Islet precursor cell (in vitro differentiated cells): Measurements from ENCODE around the gene SLC43A3.

Source experiments
- DNase-seq: peaks from one replicate; pipeline ENCODE4 v3.0.0-alpha.2; 2018

Gene SLC43A3

DNA sequence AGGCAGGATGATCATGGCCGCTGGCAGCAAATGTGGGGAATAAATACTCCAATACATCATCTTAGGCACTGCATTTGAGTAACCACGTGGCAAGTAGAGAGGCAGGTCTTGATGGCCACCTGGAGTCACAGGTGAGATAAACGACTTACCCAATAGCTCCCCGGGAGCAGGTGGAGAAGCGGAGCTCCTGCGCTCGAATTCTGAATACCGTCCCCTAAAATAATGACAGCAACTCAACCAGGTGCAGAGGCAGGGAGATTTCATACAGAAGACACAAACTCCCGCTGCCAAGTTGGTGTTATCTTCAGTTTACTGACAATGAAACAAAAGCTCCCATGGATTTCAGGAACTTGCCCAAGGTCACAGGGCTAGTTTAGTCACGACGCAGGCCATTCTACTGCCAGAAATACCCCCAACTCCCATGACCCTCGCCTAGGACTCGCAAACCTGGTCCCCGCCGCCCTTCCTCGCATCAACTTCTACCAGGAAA lies 437 bp downstream of the SLC43A3 start:
- DNase-seq: no peak

DNA sequence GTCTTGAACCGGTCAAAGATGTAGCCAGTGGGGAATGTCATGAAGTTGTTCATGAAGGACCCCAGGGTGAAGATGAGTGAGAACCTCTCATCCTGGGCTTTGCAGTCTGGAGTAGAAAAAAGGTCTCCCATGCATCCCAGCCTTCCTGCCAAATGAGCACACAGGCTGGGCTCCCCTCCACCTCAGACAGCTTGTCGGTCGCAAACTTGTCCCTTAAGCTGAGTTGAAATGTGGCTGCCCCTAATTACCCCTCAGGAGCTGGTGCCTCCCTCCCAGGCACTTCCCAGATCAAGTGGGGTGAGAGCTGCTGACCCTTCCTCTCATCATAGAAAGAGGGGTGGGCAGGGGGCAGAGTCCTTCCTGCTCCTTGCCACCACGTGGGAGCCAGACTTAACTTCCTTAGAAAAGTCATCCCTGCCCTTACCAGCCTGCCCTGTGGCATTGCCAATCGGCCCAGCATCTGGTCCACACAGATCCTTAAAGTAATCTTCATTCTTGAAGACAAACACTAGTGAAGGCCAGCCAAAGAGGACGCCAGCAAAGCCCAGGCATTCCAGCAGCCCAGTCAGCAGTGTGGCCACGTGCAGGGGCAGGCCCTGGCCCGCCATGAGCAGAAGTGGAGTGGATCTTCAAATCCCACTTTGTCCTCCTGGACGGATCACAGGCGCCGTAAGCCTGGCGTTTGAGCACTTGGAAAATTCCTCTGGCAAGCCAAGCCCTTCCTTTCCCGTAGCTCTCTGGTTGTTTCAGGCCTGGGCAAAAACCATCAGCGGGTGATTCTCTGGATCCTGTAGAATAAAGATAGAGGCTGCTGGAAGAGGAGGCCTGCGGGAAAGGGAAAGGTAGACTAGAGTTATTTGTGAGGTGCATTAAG lies 1.1 kb downstream of the SLC43A3 start:
- DNase-seq: no peak

GRCh38 chr11:57424792-57425564 lies 1.9 kb downstream of the SLC43A3 start:
- peak; percentile 86 for DNase-seq

DNA sequence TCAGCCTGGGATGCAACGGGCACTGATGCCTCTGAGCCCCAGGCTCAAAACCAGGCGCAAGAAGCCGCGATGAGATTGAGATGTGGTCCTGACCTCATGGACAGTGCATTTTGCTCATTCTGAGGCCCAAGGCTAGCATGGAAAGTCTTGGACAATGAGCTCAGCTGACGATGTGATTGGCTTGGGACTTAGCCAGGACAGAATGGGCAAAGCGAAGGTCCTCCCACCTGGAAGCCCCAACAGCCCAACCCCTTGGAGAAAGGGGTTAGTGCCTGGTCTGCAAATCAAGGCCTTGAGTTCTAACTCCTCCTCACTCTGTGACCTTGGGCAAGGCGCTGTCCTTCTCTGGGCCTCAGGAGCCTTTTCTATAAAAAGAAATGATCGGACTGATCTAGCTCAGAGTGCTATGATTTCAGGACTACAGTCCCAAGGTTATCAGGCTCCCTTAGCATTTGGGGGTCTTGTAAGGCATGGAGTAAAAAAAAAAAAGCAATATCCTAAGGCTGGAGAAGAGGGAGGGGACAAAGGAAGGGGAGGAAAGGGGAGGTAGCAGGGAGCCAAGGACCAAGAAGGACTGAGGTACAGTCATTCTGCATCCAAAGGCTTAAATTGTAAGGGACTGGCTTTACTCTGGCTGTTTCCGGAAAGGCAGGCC lies 2.7 kb downstream of the SLC43A3 start:
- DNase-seq: no peak

DNA sequence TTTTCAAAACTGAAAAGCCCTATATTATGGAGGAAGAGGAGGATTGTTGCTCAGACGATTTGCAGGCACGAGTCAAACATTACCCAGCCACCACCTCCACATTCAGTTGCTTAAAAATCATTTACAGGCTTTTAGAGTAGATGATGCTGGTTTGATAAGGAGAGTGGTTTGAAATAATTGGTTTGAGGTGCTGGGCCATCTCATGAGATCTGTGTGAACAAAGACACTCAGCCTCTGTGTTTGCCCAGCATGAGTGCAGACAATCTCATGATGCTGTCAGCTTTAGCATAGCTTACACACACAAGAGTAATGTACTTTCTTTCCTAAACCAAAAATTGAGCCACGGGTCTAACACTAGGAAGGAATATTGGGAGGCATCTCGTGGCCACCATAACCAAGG lies 4.3 kb downstream of the SLC43A3 start:
- DNase-seq: no peak

GRCh38 chr11:57421805-57422204 lies 5.1 kb downstream of the SLC43A3 start:
- no peak for DNase-seq

GRCh38 chr11:57421066-57421465 lies 5.9 kb downstream of the SLC43A3 start:
- DNase-seq: no peak

DNA sequence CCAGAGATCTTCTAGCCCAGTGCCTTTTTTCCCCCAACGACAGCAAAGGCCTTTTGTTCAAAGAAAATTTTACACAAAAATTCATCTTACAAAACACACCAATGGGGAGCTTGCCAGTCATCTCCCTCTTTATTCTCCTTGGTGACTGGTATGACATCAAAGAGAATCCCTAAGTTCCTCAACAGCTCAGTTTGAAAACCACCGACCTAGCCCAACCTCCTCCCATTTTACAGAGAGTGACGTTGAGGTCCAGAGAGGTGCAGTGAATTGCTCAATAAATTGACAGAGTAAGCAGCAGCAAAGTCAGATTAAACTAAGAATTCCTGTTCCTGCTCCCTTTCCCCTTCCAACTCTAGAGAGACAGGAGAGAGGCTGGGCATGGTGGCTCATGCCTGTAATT lies 7.8 kb downstream of the SLC43A3 start:
- DNase-seq: no peak

DNA sequence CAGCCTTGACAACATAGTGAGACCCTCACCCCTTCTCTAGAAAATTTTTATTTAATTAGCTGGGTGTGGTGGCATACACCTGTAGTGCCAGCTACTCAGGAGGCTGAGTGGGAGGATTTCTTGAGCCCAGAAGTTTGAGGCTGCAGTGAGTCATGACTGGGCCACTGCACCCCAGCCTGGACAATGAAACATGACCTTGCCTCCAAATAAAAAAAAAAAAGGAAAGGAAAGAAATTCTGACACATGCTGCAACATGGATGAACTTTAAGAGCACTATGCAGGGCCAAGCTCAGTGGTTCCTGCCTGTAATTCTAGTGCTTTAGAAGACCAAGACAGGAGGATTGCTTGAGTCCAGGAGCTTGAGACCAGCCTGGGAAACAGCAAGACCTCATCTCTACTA lies 8.8 kb downstream of the SLC43A3 start:
- no peak for DNase-seq

DNA sequence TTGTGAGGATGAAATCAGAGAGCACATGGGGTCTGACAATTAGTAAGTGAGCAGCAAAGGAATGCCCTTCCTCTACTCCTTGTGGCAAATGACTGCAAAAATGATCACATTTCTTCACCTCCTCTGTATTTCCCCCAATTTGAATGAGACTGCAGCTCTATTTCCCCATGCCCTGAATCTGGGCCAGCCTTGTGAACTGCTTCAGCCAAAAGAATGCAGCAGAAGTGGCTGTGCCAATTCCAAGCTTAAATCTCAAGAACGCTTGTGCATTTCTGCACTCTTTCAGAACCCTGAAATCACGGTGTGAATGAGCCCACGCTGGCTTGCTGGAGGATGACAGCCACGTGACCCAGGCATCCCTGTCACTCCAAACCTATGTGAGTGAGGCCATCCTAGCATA lies 9.9 kb downstream of the SLC43A3 start:
- DNase-seq: no peak

DNA sequence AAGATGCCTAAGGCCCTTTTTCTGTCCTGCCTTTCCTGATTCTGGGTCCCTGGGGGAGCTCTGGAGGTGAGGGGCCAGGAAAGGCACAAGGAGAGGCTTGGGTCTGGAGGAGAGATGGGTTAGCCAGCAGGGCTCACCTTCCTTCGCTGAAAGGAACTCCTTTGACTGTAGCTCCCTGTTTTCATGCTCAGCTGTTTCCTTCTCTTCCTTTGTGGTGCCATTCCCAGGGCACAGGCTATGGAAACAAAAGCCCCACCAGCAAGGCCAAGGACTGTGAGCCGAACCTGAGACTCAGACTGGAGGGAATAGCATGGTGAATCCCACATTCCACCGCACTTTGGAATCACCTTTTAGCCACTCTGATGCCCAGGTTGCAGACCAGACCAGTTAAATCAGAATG lies 10.5 kb downstream of the SLC43A3 start:
- no peak for DNase-seq

- DNase-seq: peak; percentile 34
These were observed 12.2 kb downstream of the SLC43A3 start for GRCh38 chr11:57414612-57415212.

GRCh38 chr11:57413681-57414080 lies 13.2 kb downstream of the SLC43A3 start:
- DNase-seq: peak; percentile 42

- peak; percentile 45 for DNase-seq
These were observed 16.6 kb downstream of the SLC43A3 start for GRCh38 chr11:57410287-57410686.

DNA sequence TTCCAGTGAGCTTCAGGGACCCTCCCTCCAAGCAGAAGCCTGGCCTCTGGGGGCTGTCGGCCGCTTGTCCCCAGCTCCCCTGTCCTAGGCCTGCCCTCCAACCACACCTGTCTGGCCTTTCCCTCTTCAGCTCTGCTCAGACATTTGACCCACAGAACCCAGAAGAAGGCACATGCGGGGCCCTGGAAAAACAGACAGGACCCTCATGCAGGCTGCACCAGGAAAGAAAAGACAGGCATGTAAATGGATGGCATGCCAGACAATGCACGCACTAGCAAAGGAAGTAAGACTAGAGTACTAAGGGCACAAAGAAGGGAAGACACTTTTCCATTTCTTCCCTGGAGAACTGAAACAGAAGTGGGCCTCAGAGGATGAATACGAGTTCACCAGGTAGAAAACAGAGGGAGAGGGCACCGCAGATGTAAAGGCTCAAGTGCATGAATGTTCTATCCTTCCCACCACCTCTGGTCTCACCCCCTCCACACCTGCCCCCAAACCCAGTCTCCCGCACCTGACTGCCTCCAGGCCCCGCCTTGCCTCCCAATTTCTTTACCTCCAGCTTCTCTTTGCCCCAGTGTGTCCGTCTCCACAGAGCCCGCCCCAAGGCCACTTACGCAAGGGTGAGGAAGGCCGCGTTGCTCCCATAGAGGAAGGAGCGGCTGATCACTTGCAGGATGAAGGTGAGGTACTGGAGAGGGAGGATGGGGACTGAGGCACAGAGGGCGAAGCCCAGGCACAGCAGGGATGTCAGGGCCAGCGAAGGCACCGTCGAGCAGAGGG lies 17.4 kb downstream of the SLC43A3 start:
- no peak for DNase-seq

- DNase-seq: no peak
These were observed 18.1 kb downstream of the SLC43A3 start for GRCh38 chr11:57408771-57409170.

GRCh38 chr11:57407941-57408475 lies 18.9 kb downstream of the SLC43A3 start:
- DNase-seq: no peak

DNA sequence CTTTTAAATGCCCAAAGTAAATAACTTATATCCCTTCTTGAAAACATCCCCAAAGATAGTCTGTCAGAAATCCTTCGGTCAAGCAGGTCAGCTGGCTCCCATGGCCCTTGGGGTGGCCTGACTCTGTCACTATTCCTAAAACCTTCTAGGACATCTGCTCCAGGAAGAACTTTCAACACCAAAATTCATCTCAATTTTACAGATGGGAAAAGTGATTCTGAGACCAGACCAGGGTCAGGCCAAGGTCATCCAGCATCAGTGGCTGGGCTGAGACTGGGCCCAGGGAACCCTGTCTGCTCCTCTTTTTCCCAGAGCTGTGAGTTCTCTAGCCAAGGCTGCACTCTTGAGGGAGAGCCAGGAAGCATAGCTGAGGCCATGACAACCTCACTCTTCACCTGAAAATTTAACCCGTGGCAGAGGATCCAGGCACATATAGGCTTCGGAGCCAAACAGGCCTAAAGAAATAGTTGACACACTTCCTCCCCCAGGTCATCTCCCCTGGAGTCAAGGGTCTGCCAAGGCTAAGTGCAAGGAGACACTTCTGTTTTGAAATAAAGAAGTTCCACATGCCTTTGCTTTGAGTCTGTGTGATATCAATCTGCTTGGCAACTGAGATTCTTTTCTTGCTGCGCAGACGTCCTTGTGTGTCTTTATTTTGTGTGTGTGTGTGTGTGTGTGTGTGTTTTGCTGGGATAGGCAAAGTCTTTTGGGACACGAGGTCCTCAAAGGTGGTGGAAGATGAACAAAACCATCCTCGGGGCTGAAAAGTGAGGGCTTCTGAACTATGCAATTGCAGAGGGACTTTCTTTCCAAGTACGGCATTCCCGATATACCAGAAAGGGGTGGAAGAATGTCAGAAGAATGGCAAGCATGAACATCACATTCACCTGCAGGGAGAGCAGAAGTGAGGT lies 19.7 kb downstream of the SLC43A3 start:
- DNase-seq: no peak

GRCh38 chr11:57406337-57406904 lies 20.5 kb downstream of the SLC43A3 start:
- DNase-seq: no peak

DNA sequence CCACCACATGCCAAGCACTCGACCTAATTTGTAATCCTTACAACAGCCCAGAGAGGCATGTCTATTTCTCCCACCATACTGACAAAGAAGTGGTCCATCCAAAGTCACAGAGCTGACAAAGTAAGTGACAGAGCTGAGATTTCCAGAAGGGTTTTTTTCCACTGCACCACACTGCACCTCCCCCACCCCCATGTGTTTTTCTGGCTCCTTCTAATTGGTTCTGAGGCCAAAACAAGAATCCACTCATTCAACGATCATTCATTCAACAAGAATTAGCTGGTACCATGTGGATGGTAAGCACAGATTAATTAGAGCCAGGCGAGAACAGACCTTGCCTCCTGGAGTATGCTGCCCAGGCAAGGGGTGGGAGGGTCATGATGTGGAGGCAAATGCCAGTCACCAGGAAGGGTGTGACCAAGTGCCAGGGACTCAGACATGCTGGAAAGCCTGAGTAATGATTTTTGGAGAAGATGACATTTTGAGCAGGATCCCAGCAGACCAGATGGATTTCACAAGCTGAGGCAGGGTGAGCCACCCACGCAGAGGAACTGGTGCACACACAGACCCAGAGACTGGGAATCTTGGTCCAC lies 21.6 kb downstream of the SLC43A3 start:
- no peak for DNase-seq
